Stimulated activated CD4-positive, alpha-beta T cell treated with anti-CD3 and anti-CD28 coated beads, Interleukin-15, amount 100 ng/mL, for 48 hours (primary cell): ENCODE measurements around the gene CUEDC1.
"Not testable (repeated sequence)": the region's sequence is repeated elsewhere in the genome, so short reads cannot be mapped to it uniquely, and the experiment has no call there.

Experiments used
- DNase-seq, 2 donors: peaks; one replicate each; pipeline ENCODE4 v3.0.0-alpha.2; 2020; ENCODE audit warnings: low read depth in 2 of 2

CUEDC1 gene

DNA sequence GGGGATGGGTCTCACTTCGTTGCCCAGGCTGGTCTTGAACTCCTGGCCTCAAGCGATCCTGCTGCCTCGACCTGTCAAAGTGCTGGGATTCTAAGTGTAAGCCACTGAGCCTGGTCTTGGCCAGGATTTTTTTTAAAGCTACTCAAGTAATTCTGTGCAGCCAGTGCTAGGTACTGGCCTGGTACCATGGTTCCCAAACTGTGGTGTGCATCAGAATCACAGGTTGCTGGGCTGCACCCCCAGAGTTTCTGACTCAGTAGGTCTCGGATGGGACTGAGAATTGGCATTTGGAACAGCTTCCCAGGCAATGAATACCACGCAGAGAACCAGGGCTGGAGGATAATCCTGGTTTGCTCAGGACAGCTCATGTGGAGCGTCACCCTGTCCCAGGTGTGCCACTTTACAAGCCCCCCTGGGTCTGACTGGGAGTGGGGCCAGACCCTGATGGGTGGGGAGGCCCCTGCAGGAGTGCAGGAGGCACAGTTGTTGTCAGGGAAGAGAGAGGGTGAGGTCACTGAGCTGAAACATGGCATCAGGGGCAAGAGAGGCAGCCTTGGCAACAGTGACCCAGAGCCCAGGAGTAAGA lies 94.7 kb downstream of the CUEDC1 start:
- DNase-seq, result no peak

DNA sequence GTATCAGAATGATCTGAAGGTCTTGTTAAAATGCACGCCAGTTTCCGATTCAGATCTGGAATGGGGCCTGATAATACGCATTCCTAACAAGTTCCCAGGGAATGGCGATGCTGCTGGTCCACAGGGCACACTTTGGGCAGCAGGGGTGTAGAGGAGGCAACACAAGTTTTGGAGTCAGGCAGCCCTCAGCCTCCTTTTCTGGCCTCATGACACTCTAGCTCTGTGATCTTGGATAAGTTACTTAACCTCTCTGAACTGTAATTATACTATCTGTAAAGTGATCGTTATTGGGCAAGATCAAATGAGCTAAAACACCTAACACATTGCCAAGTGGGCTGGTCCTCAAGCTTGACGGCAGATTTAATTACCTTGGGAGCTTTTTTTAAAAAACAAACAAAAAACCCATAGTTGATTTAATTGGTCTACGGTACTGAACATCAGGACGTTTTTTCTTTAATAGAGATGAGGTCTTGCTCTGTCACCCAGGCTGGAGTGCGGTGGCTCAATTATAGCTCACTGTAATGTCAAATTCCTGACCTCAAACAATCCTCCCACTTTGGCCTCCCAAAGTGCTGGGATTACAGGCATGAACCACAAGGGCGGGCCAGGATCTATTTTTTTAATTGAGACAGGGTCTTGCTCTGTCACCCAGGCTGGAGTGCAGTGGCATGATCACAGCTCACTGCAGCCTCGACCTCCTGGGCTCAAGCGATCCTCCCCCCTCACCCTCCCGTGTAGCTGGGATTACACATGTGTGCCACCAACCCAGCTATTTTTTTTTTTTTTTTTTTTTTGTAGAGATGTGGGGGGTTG lies 95.4 kb downstream of the CUEDC1 start:
- no peak for DNase-seq

DNA sequence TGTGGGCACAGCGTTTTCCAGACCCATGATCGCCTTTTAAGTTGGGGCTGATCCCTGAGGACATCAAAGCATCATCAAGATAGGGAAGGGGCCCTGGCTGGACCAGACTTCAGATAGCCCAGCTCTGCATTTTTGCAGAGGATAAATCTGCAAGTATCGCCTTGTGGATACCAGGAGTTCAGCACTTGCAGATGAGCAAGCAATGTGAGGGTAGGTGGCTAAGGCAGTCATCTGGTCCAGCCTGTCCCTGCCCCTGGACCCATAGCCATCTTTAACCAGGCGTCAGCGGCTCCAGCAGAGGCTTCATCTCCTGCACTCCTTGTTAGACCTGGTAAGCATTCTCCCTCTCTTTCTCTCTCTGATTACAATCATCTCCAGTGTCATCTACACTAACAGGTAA lies 96.4 kb downstream of the CUEDC1 start:
- DNase-seq, result no peak

DNA sequence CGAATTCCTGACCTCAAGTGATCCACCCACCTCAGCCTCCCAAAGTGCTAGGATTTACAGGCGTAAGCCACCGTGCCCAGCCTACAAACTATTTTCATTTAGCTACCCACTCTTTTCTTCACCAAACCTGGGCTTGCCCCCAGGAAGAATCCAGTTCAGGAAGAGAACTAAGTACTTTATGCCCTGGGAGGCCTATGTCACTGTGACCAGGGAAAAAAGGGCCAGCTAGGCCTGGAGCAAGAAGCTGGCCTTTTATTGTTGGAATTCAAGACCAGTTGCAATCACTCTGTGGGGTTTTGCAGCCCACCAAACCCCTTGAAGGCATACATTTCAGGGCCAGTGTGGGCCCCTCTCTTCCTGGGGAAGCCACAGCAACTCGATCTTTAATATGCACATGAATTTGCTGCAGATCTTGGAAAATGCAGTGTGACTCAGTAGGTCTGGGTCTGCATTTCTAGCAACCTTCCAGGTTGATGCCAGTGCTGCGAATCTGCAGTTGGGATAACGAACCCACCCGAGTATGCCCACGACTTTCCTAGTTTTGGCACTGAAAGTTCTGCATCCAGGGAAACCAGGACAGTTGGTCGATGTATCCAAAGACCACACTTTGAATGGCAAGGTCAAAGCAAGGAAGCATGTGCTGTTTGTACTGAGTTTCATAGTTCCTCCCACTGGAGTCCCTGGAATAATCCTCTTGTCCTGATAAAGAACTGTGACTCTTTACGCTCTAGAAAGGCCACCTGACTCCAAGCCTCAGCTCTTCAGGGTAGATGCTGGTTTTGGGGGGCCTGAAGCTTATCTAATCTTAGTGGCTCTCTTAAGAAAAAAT lies 98.2 kb downstream of the CUEDC1 start:
- no peak for DNase-seq

DNA sequence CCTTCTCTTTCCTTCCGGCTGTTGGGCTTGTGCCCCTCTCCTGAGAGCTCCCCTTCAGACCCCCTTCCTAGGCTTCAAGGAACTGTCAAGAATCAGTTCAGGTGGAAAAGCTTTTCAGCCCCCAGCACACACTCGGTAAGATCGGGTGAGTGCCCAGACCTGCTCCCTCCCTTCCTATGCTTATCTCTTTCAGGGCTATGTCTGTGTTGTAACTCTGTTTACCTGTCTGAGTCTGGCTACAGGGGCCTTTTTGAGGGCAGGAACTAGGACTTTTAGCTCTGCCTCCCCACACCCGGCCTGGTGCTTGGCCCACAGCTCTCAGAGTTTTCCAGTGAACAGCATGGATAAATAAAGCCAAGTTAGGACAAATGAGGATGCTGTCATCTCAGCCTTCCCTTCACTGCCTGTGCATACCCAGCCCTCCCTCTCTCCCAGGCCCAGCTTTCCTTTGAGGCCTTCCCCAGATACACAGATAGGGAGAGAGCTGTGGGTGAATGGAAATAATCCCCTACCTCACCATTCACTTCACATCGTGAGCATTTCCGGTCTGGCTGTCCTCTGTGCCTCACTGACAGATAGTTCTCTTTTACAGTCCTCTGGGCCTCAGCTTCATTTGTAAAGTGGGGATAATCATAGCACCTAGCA lies 99.7 kb downstream of the CUEDC1 start:
- DNase-seq, result no peak

DNA sequence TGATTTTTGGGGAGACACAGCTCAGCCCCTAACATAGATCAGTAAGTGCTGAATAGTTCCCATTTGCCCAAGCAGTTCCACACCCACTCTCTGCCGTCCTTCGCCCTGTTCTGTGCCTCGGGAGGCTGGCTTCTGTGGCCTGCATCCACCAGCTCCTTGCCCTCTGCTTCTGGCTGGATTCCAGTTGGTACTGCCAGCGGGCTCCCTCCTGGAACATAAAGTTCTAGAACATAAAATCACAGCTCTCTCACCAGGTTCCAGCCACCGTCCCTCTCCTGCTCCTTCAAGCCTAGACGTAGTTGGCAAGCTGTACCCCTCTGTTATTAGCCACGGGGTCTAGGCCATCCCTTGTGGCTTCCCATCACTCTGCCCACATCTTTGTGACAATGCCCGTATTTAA lies 101.5 kb downstream of the CUEDC1 start:
- no peak for DNase-seq

DNA sequence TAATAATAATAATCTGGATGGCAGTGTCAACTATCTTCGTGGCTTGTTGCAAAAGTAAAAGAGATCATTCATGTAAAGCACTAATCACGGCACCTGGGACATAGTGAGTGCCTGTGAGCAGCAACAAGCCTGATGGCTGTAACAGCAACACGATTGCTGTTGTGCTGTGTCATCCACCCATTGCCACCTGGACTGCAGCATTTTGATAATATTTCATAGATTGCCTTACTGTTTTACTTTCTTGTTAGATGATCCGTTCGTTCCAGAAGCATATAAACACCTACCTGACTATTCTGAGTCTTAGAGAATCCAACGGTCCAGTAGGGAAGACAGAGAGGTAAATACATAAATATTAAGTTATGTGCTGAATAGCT lies 102.3 kb downstream of the CUEDC1 start:
- DNase-seq, result no peak

DNA sequence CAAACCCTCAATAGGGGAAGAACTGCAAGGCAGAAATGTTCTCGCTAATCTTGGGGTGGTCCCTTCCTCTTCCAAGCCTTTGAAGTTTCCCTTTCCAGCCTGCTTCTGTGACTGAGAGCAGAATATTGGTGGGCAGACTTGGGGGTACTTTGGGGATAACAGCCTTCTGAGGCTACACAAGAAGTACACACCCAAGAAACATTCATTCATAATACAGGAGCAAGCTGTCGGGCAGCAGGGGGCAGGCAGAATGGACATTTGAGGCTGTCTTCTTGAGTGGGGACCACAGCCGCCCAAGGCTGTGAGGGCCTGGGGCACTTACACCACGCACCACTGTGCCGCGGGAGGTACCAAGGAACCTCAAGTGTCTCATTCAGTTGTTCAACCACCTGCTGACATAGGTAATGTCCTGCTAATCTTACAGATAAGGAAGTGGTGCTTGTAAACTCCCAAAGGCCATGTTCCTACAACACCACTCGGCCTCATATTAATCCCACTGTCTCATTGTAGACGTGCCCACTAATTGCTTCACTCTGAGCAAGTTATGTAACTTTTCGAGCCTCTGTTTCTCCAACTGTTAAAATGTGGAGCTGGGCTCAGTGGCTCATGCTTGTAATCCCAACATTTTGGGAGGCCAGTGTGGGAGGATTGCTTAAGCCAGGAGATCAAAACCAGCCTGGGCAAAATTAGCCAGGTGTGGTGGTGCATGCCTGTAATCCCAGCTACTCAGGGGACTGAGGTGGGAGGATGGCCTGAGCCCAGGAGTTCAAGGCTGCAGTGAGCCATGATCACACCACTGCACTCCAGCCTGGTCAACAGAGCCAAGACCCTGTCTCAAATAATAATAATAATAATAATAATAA lies 102.9 kb downstream of the CUEDC1 start:
- no peak for DNase-seq

DNA sequence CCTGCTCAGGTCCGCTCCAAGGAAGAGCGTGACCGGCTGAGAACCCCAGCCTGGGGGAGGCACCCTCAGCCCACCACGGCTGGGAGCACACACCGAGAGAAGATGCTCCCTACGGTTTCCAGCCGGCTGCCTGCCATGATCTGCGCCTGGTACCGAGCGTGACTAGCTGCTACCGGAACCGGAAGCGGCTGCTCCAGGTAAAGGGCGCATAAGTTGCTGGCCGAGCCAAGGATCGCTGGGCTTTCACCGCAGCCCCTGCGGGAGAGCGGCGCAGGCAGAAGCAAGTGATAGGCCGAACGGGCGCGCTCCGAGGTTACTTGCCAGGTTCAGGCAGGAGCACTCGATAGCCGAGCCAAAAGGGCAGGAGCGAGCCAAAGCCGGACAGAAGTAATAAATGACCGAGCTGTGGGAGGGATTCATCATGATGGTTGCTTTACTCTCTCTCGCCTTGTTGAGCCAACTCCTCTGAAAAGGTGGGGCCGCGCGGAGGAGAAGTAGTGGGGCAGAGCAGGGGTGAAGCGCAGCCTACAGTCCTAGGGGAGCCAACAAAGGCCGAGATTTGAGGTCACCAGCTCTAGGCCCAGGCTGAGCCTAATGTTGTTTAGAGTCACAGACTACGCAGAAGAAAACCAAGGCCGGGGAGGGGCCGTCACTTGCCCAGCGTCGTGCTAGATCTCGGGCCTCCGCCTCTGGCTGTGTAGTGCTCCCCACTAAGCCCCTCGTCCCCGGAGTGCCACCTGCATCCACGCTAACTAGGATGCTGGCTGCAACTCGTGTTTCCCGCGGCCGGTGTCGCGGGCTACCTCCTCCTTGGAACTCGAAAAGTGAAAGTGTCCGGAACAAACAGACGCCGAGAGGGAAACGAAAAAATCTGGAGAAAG lies 105.1 kb downstream of the CUEDC1 start, which contains the start of gene MRPS23:
Gene MRPS23, minus strand, starts transcription at position 171 of the 881 bp plus-strand sequence. Its CDS starts 34 bp downstream, at position 137.
- DNase-seq, result peak; percentile 94 to 95

DNA sequence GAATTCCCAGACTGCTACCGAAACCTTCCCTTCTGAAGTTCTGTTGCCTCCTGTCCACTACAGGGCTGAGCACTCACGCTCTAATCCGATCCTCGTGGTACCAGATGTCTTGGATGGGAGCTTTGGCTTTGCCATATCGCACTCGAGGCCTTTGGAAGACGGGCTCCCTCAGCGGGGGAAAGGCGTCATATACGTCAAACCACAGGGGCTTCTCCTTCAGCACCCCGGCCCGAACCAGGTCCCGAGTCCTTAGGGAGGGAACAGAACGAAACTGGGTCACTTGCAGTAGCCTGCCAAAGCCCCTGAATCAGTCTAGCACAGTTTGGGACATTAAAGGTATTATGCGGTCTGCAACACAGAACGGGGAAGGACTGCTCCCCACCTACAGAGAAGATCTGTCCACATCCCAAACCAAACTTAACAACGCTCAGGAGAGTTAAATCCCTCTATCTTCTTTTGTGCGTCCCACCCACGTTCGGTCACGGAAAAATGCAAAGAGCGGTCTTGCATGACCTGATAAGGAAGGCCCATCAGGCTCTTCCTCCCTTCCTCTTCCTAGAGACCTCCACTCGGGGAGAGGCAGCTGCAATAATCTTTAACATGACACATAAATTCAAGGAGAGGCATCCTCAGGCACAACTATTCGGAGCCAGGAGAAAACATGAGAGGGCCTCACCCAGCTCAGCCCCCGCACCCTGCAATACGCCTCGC lies 105.9 kb downstream of the CUEDC1 start:
- DNase-seq, result no peak

DNA sequence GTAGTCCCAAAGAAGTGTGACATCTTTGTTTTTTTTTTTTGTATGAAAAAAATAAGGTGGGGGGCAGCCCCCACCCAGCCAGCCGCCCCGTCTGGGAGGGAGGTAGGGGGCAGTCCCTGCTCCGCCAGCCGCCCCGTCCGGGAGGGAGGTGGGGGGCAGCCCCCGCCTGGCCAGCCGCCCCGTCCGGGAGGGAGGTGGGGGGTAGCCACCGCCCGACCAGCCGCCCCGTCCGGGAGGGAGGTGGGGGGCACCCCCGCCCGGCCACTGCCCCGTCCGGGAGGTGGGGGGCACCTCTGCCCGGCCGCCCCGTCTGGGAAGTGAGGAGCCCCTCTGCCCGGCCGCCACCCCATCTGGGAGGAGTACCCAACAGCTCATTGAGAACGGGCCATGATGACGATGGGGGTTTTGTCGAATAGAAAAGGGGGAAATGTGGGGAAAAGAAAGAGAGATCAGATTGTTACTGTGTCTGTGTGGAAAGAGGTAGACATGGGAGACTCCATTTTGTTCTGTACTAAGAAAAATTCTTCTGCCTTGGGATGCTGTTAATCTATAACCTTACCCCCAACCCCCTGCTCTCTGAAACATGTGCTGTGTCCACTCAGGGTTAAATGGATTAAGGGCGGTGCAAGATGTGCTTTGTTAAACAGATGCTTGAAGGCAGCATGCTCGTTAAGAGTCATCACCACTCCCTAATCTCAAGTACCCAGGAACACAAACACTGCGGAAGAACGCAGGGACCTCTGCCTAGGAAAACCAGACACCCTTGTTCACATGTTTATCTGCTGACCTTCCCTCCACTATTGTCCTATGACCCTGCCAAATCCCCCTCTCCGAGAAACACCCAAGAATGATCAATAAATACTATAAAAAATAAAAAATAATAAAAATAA lies 108.9 kb downstream of the CUEDC1 start:
- not testable (repeated sequence) for DNase-seq

DNA sequence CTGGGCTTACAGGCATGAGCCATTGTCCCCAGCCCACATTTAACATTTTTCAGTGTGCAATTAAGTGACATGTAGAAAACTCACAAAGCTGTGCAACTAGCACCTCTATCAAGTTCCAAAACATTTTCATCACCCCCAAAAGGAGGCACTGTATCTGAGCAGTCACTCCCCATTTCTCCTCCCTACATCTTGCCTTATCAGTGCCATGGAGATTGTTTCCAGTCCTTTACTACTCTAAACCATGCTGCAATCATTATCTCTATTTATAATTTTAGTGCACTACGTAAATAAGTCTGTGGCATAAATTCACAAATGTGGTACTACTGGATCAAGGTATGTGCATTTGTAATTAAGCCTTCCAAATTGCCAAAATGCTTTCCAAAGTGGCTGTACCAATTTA lies 112.9 kb downstream of the CUEDC1 start:
- DNase-seq, result no peak

DNA sequence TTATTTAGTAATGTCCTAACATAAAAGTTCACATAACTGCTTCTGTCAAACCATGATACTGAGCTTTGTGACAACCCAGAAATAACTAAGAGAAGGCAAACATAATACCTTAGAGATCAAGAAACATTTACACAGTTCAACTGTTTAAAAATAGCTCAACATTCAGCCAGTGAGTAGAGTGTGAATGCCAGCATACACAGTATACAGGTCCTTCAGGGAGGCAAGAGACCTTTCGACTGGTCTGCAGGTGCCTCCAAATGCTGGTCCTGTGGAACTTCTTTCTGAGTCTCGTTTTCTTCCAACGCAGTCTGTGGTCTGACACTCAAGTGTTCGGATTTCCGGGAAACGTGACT lies 115.7 kb downstream of the CUEDC1 start:
- DNase-seq, result no peak

DNA sequence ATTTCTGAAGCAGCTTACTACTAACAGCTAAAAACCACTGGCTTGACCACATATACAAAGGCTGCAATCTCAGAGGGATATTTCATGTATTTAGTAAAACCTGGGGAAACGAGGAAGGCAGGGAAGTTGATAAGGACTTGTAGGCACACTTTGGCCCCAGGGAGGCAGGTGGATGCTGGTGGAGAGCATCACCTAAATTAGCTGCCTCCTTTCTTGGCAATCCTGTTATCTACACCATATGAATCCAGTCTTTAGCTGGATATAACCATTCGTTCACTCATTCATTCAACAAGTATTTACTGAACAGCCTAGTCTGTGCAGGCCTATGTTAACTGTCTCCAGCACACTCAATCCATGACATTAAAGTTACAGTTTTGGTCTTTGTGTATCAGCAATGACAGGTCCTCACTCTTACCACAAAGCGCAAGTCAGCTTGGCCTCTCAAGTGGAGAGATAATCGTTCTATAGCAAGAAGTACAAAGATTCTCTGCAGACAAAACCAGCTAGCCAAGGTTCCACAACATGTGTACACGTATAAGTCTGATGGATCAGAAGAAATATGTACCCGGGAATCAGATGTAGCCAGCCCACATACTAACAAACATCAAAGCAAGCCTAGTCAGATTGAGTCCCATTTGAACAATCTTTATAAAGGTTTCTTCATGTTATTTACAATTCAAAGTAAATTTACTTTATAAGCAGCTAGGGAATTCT lies 116.2 kb downstream of the CUEDC1 start:
- DNase-seq, result no peak

DNA sequence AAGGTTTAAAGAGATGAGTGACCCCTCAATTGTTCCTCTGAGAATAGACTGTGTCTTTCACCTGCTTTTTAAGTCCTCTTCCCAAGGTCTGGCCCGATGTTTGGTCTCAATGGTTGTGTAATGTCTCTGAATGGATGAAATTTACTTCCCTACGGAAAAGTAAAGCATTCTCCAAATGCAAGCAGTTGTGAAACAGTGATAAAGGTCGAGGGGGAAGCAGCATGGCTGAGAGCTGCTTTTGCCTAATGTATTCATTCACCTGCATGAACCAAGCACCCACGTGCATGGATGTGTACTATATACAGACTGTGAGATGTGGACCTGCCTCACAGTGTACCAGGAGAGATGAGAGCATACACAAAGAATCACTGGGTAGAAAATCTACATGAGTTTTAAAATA lies 116.8 kb downstream of the CUEDC1 start:
- no peak for DNase-seq

DNA sequence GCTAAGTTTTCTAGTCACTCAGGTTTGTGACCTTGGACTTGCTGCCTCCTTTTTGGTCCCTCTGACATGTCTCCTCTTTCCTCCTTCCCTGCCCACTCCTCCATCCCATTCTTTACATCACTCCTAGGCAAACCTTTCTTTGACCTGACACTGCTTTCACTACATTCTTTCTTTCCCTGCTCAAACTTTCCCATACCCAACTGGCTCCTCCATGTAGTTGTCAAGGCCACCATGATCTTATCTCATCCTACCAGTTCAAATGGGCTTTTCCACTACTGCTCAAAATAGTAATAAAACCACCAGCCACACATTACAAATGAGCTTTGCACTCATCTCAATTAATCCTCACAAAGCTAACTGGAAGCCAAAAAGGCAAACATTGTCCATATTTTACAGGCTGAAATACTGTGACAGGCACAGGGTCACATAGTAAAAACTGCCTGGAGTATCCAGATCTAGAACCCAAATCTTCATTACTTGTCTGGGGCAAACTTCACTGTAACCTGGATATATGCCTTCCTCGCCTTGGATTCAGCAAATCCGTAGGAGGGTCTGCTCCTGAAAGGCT lies 119.8 kb downstream of the CUEDC1 start:
- no peak for DNase-seq

DNA sequence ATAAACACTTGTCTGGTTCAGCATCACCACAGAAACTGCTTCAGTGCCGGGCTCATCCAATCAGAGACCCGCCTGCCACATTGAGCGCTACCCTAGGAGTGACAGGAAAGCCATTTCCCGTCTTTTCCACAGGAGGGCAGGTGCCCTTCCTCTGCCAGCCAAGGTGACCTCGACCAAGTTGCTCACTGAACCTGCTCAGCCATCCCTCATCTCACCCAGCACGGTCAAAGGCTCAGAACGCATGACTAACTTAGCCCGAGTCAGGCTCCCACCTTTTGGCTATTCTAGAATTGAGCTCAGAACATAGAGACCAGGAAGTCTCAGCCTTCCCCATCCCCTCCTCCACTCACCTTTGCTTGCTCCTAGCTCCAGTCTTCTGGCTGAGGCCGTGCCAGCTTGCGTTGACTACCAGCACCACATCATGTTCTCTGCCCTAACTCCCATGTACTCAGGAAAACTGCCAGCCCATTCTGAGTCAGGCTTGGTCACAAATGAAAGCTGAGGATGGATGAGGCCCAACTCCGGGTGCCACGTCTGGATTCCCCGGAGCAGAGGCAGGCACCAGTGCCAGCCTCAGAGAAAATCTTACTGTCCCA lies 121.0 kb downstream of the CUEDC1 start:
- no peak for DNase-seq
